PC-9 (cell line): ENCODE measurements around the gene SOWAHC.

Experiments used
- CTCF ChIP-seq: fragments of 200-600 bp; sonication (generic); conservative IDR thresholded peaks from 2 replicates; pipeline ENCODE4 v1.6.1; 2017; ENCODE audit warnings: mixed run types, antibody characterized with exemption, mild to moderate bottlenecking, moderate library complexity
- EZH2 ChIP-seq: fragments of 200-600 bp; sonication (generic); IDR thresholded peaks from 2 replicates; pipeline ENCODE4 v1.8.0; 2017; ENCODE audit warnings: antibody characterized with exemption, low read depth

- no peak for TF ChIP-seq CTCF
- no peak for TF ChIP-seq EZH2
Measured at GRCh38 chr2:109654326-109655050, 40.3 kb downstream of the SOWAHC start.
